Measurements from ENCODE around the gene KCNF1. TPM values are rescaled to one million over a fixed set of nuclear protein-coding genes. Genes with fewer than 3 reads are reported as not detected.

Gene KCNF1
- total RNA-seq, 4 donors from 2014 or later = not detected

- Histone ChIP-seq H3K27me3 (peaks cover 46% of the 10 kb centered on the region), H3K4me3 (no peak overlapping the region), H3K36me3 (no peaks in the 10 kb centered on the region), H3K4me1 (no peaks in the 10 kb centered on the region), H3K27ac (no peak overlapping the region), H3K9me3 (no peaks in the 10 kb centered on the region)
- DNase-seq (ENCODE audit: low spot score in 2 of 2) = peak in 1 of 2 donors; percentile 16
- TF ChIP-seq EP300 (IDR thresholded peaks at IDR 0.05) (no peak), CTCF (IDR thresholded peaks at IDR 0.05) (no peak), POLR2A (IDR thresholded peaks at IDR 0.05) (no peak), POLR2AphosphoS5 (IDR thresholded peaks at IDR 0.05) (no peak)
- WGBS = 86% methylated on average over 1 of the region's 5 CpGs
Measured at GRCh38 chr2:10924441-10924840, 12.7 kb downstream of the KCNF1 start.

- no peak for DNase-seq (ENCODE audit: low spot score in 2 of 2)
- WGBS = 63% methylated on average over 5 of the region's 5 CpGs
- Histone ChIP-seq H3K36me3 (no peaks in the 10 kb centered on the region), H3K27ac (no peak overlapping the region), H3K27me3 (peaks cover 46% of the 10 kb centered on the region), H3K9me3 (no peaks in the 10 kb centered on the region), H3K4me1 (no peaks in the 10 kb centered on the region), H3K4me3 (no peak overlapping the region)
- no peak for TF ChIP-seq CTCF (IDR thresholded peaks at IDR 0.05)
- no peak for TF ChIP-seq EP300 (IDR thresholded peaks at IDR 0.05)
- TF ChIP-seq POLR2AphosphoS5 (IDR thresholded peaks at IDR 0.05) = no peak
- TF ChIP-seq POLR2A (IDR thresholded peaks at IDR 0.05) = no peak
Measured at GRCh38 chr2:10924859-10925258, 13.1 kb downstream of the KCNF1 start.

- no peak for DNase-seq (ENCODE audit: low spot score in 2 of 2)
- Histone ChIP-seq H3K9me3 (no peaks in the 10 kb centered on the region), H3K4me3 (no peak overlapping the region), H3K36me3 (no peaks in the 10 kb centered on the region), H3K27ac (no peak overlapping the region), H3K27me3 (peaks cover 51% of the 10 kb centered on the region), H3K4me1 (no peaks in the 10 kb centered on the region)
- WGBS = 69% methylated on average over 15 of the region's 15 CpGs
- TF ChIP-seq POLR2A (IDR thresholded peaks at IDR 0.05) = no peak
Measured at GRCh38 chr2:10926191-10926820, 14.6 kb downstream of the KCNF1 start.

- no peak overlapping the region for H3K4me3 ChIP-seq
- no peak for TF ChIP-seq EP300 (IDR thresholded peaks at IDR 0.05)
- TF ChIP-seq POLR2A (IDR thresholded peaks at IDR 0.05) = no peak
- TF ChIP-seq POLR2AphosphoS5 (IDR thresholded peaks at IDR 0.05) = no peak
- no peak for TF ChIP-seq CTCF (IDR thresholded peaks at IDR 0.05)
- no peaks in the 10 kb centered on the region for H3K36me3 ChIP-seq
- no peak overlapping the region for H3K27ac ChIP-seq
- peaks cover 36% of the 10 kb centered on the region for H3K27me3 ChIP-seq
- 68% methylated on average over 11 of the region's 12 CpGs for WGBS
- no peaks in the 10 kb centered on the region for H3K9me3 ChIP-seq
- H3K4me1 ChIP-seq = no peaks in the 10 kb centered on the region
- no peak for DNase-seq (ENCODE audit: low spot score in 2 of 2)
Measured at GRCh38 chr2:10930721-10931516, 19.2 kb downstream of the KCNF1 start.

GRCh38 chr2:10931710-10932255 is 20.0 kb downstream of the KCNF1 start:
- no peak for DNase-seq (ENCODE audit: low spot score in 2 of 2)
- no peaks in the 10 kb centered on the region for H3K4me1 ChIP-seq

More at GRCh38 chr2:10931710-10932255, 20.0 kb downstream of the KCNF1 start:
- H3K36me3 ChIP-seq = no peaks in the 10 kb centered on the region
- H3K9me3 ChIP-seq = no peaks in the 10 kb centered on the region
- TF ChIP-seq POLR2AphosphoS5 (IDR thresholded peaks at IDR 0.05) (no peak), POLR2A (IDR thresholded peaks at IDR 0.05) (no peak), CTCF (IDR thresholded peaks at IDR 0.05) (no peak), EP300 (IDR thresholded peaks at IDR 0.05) (no peak)
- peaks cover 33% of the 10 kb centered on the region for H3K27me3 ChIP-seq
- H3K27ac ChIP-seq = no peak overlapping the region
- H3K4me3 ChIP-seq = no peak overlapping the region
- 82% methylated on average over 9 of the region's 14 CpGs for WGBS
